B cell (primary cell): ENCODE data around the gene DYNLT2B. TPM values are rescaled to one million over a fixed set of nuclear protein-coding genes. Genes with fewer than 3 reads are reported as not detected.
"Not testable (repeated sequence)": the region's sequence is repeated elsewhere in the genome, so short reads cannot be mapped to it uniquely, and the experiment has no call there.

Experiments
- ATAC-seq: fragments of 200-7000 bp; cut with Tn5 transposase; one replicate; pipeline ENCODE4 v1.10.0; 2021; ENCODE audit warnings: low read depth, mild to moderate bottlenecking, moderate number of reproducible peaks, moderate library complexity
- CTCF ChIA-PET: fragments of 350-600 bp; sonication (Branson Sonifier 250); formaldehyde crosslinking; loops from one replicate; lab custom pipeline; 2021; ENCODE audit warnings: antibody characterized with exemption, inconsistent platforms; lab: Charles Lee
- POLR2A ChIA-PET: fragments of 350-600 bp; sonication (Branson Sonifier 250); formaldehyde crosslinking; loops from one replicate; lab custom pipeline; 2021; ENCODE audit warnings: antibody characterized with exemption; lab: Charles Lee
- DNase-seq: peaks from one replicate; pipeline ENCODE4 v3.0.0; 2013
- H2AFZ ChIP-seq: 2 replicates; pipeline ENCODE4 v1.6.1; 2012; ENCODE audit warnings: mild to moderate bottlenecking, low read depth, low read length; ENCODE audit not compliant: insufficient read depth, poor library complexity, severe bottlenecking
- H3K27ac ChIP-seq, 2 donors: 1 replicate in 1 of 2; 2 replicates in 1 of 2; pipeline ENCODE4 v1.5.1; 2012 to 2013; ENCODE audit warnings: low read length in 2 of 2, mild to moderate bottlenecking in 2 of 2, moderate library complexity in 1 of 2
- H3K27me3 ChIP-seq, 4 experiments: fragments of 200-600 bp in 1 of 4; sonication (generic) in 1 of 4; replicated peaks in 1 of 4; 1 replicate in 2 of 4; 2 replicates in 2 of 4; pipeline versions ENCODE4 v1.6.1 to v1.7.0; 2013 to 2016; ENCODE audit warnings: low read length in 3 of 4, mild to moderate bottlenecking in 2 of 4, mixed read lengths in 1 of 4, moderate library complexity in 1 of 4; ENCODE audit not compliant: insufficient read depth in 4 of 4, control insufficient read depth in 3 of 4; ENCODE audit errors: control extremely low read depth in 1 of 4
- H3K36me3 ChIP-seq, 2 experiments: replicated peaks in 1 of 2; 1 replicate in 1 of 2; 2 replicates in 1 of 2; pipeline versions ENCODE4 v1.6.1 to v1.7.1; 2013; ENCODE audit warnings: low read length in 1 of 2; ENCODE audit not compliant: insufficient read depth in 2 of 2, control insufficient read depth in 1 of 2; ENCODE audit errors: control extremely low read depth in 1 of 2, extremely low read depth in 1 of 2
- H3K4me1 ChIP-seq, 2 donors: fragments of 200-600 bp in 1 of 2; sonication (generic) in 1 of 2; 1 replicate in 1 of 2; 2 replicates in 1 of 2; pipeline versions ENCODE4 v1.5.1 to v1.6.1; 2013 to 2017; ENCODE audit warnings: low read length in 2 of 2; ENCODE audit not compliant: control insufficient read depth in 2 of 2, insufficient read depth in 2 of 2
- H3K4me2 ChIP-seq: replicated peaks from 2 replicates; pipeline ENCODE3; 2012; ENCODE audit warnings: mild to moderate bottlenecking, low read depth, low read length; ENCODE audit not compliant: poor library complexity, severe bottlenecking
- H3K4me3 ChIP-seq, 5 experiments: fragments of 200-600 bp in 1 of 5; sonication (generic) in 1 of 5; 1 replicate in 3 of 5; 2 replicates in 2 of 5; pipeline versions ENCODE4 v1.5.1 to v1.7.0; 2011 to 2016; ENCODE audit warnings: low read length in 4 of 5, mild to moderate bottlenecking in 4 of 5, low read depth in 2 of 5, control low read depth in 1 of 5, moderate library complexity in 1 of 5; ENCODE audit not compliant: insufficient read depth in 1 of 5; ENCODE audit errors: control extremely low read depth in 1 of 5, extremely low read depth in 1 of 5
- H3K79me2 ChIP-seq: fragments of 200-600 bp; sonication (generic); one replicate; pipeline ENCODE4 v1.6.0; 2016; ENCODE audit warnings: low read length; ENCODE audit not compliant: control insufficient read depth, insufficient read depth
- H3K9ac ChIP-seq: fragments of 200-600 bp; sonication (generic); 2 replicates; pipeline ENCODE4 v1.6.1; 2017; ENCODE audit warnings: mild to moderate bottlenecking, low read length, moderate library complexity
- H3K9me3 ChIP-seq, 3 donors: one replicate each; pipeline versions ENCODE4 v1.6.1 to v1.7.1; 2013; ENCODE audit warnings: low read length in 2 of 3; ENCODE audit not compliant: control insufficient read depth in 2 of 3, insufficient read depth in 1 of 3; ENCODE audit errors: control extremely low read depth in 1 of 3
- H4K20me1 ChIP-seq: 2 replicates; pipeline ENCODE4 v1.6.0; 2012; ENCODE audit warnings: mild to moderate bottlenecking, low read length; ENCODE audit not compliant: insufficient read depth, control insufficient read depth, poor library complexity, severe bottlenecking
- H3K27ac Mint-ChIP-seq: one replicate; pipeline ENCODE4 v1.8.0; 2021; ENCODE audit warnings: mixed read lengths
- H3K27me3 Mint-ChIP-seq: one replicate; pipeline ENCODE4 v1.8.0; 2021; ENCODE audit warnings: mixed read lengths
- H3K4me1 Mint-ChIP-seq: one replicate; pipeline ENCODE4 v1.8.0; 2021; ENCODE audit warnings: mixed read lengths
- H3K4me3 Mint-ChIP-seq: one replicate; pipeline ENCODE4 v1.8.0; 2021; ENCODE audit warnings: mixed read lengths
- H3K9me3 Mint-ChIP-seq: one replicate; pipeline ENCODE4 v1.8.0; 2022; ENCODE audit warnings: mixed read lengths; ENCODE audit not compliant: insufficient read depth
- CTCF ChIP-seq: fragments of 200-600 bp; IDR thresholded peaks from one replicate; pipeline ENCODE4 v1.8.0; 2022; ENCODE audit warnings: antibody characterized with exemption, mild to moderate bottlenecking
- EZH2 ChIP-seq: IDR thresholded peaks from 2 replicates; pipeline ENCODE4 v1.6.1; 2012; ENCODE audit warnings: borderline replicate concordance, low read depth, mild to moderate bottlenecking, moderate library complexity, low read length; ENCODE audit not compliant: insufficient read depth, poor library complexity, severe bottlenecking
- WGBS: methylation state at CpG from one replicate; pipeline ENCODE4 v1.1.5; 2013; ENCODE audit warnings: missing lambda C conversion rate; ENCODE audit not compliant: insufficient coverage; 5-methylcytosine and 5-hydroxymethylcytosine counted together
- intact Hi-C: fragments of 100-400 bp; cut with micrococcal nuclease; formaldehyde crosslinking; loops from one replicate; pipeline ENCODE4 v1.10.0; 2022
- polyA plus RNA-seq: library from polyadenylated mRNA; depleted of rRNA; stranded (reverse); fragments of >200 nt; gene quantifications from 2 replicates; pipeline ENCODE4 v1.2.3, GENCODE V29; 2012
- total RNA-seq, 2 donors: library from RNA; stranded (reverse); fragments of 120-200 nt in 1 of 2; gene quantifications; 1 replicate in 1 of 2; 2 replicates in 1 of 2; pipeline versions ENCODE4 v1.2.3 to v1.2.4, GENCODE V29; 2013 to 2022

Gene DYNLT2B
- total and polyA plus RNA-seq, 2 donors (not counting 1 experiment from before 2014, with no cell fraction given) = 5.2 to 6.5 TPM

- no peak overlapping the region for H3K27ac Mint-ChIP-seq
- no peak overlapping the region for H2AFZ ChIP-seq
- ChIA-PET CTCF (no interaction called here), POLR2A (no interaction called here)
- no peaks in the 10 kb centered on the region for H3K27me3 ChIP-seq
- H3K4me1 ChIP-seq = peaks cover 15 to 16% of the 10 kb centered on the region in 2 donors
- no peaks in the 10 kb centered on the region for H3K36me3 ChIP-seq
- no peaks in the 10 kb centered on the region for H4K20me1 ChIP-seq
- H3K4me3 ChIP-seq = no peak overlapping the region
- H3K9me3 Mint-ChIP-seq = no peaks in the 10 kb centered on the region
- no peak overlapping the region for H3K9ac ChIP-seq
- peaks cover 16% of the 10 kb centered on the region for H3K4me1 Mint-ChIP-seq
- H3K9me3 ChIP-seq = no peaks in the 10 kb centered on the region
- H3K27me3 Mint-ChIP-seq = no peaks in the 10 kb centered on the region
- TF ChIP-seq EZH2 (no peak), CTCF (no peak)
- DNase-seq (no peak), ATAC-seq (no peak)
- no peaks in the 10 kb centered on the region for H3K79me2 ChIP-seq
- 100% methylated on average over 1 of the region's 3 CpGs for WGBS
- H3K27ac ChIP-seq = no peak overlapping the region
- intact Hi-C loops = no loop called here
- H3K4me2 ChIP-seq = no peak overlapping the region
- no peak overlapping the region for H3K4me3 Mint-ChIP-seq
These were observed 30.7 kb upstream of the DYNLT2B start for GRCh38 chr3:196348698-196349097.

- ATAC-seq (peak; percentile 39), DNase-seq (peak; percentile 43)
- Histone ChIP-seq H3K4me1 (peaks cover 15 to 16% of the 10 kb centered on the region in 2 donors), H3K27ac (peak overlapping the region in 1 of 2 donors; percentile 12), H3K79me2 (no peaks in the 10 kb centered on the region), H3K36me3 (no peaks in the 10 kb centered on the region), H3K9ac (peak overlapping the region; percentile 4), H3K4me3 (peak overlapping the region in 1 of 5 experiments; percentile 8), H3K4me2 (peak overlapping the region; percentile 37), H4K20me1 (no peaks in the 10 kb centered on the region), H3K27me3 (no peaks in the 10 kb centered on the region), H3K9me3 (peaks cover 0 to 3% (median 0%) of the 10 kb centered on the region in 3 donors), H2AFZ (peak overlapping the region; percentile 1)
- intact Hi-C loops = no loop called here
- WGBS = 0% methylated on average over 2 of the region's 4 CpGs
- no peaks in the 10 kb centered on the region for H3K27me3 Mint-ChIP-seq
- no peaks in the 10 kb centered on the region for H3K9me3 Mint-ChIP-seq
- POLR2A ChIA-PET = no interaction called here
- peaks cover 16% of the 10 kb centered on the region for H3K4me1 Mint-ChIP-seq
- peak overlapping the region; percentile 61 for H3K4me3 Mint-ChIP-seq
- H3K27ac Mint-ChIP-seq = peak overlapping the region; percentile 64
- TF ChIP-seq CTCF (no peak), EZH2 (no peak)
- CTCF ChIA-PET = no interaction called here
These were observed 26.6 kb upstream of the DYNLT2B start for GRCh38 chr3:196344663-196345062.

- H4K20me1 ChIP-seq, H2AFZ ChIP-seq, H3K4me3 Mint-ChIP-seq, intact Hi-C loops, H3K4me2 ChIP-seq, POLR2A ChIA-PET, H3K9me3 Mint-ChIP-seq, DNase-seq, H3K36me3 ChIP-seq, H3K27me3 ChIP-seq, H3K4me3 ChIP-seq, H3K9ac ChIP-seq, CTCF ChIA-PET, H3K27ac Mint-ChIP-seq, H3K27me3 Mint-ChIP-seq, H3K79me2 ChIP-seq, ATAC-seq, H3K27ac ChIP-seq, H3K9me3 ChIP-seq: not testable (repeated sequence)
- H3K4me1 Mint-ChIP-seq = peaks cover 16% of the 10 kb centered on the region
- H3K4me1 ChIP-seq = peaks cover 15 to 16% of the 10 kb centered on the region in 2 donors
- WGBS = 88% methylated on average over 4 of the region's 14 CpGs
These were observed 25.9 kb upstream of the DYNLT2B start for GRCh38 chr3:196343917-196344316.
